ENCODE data around the gene TGFBR2.

Gene TGFBR2

GRCh38 chr3:30720586-30721313 lies 114.3 kb downstream of the TGFBR2 start:
- no peak for DNase-seq (ENCODE audit: low read depth)

GRCh38 chr3:30721314-30721634 lies 114.9 kb downstream of the TGFBR2 start:
- no peak for DNase-seq (ENCODE audit: low read depth)

DNA sequence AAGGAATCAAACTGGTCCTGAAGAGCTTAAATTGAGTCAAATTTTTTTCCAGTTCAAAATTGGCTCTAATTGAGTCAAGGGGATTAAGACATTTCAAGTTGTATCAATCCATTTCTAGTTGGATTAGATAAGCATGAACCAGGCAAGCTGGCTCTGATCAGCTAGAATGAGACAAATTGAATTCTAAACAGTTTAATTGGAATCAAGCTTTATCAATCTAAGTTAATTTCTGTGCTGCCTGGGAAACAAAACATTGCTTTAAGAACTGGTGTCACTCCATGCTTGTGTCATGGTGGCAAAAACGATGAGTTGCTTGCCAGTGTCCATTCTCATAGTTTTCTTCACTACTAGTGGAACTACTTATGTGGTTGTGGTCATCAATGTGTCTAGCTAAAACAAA lies 116.8 kb downstream of the TGFBR2 start:
- DNase-seq (ENCODE audit: low read depth): no peak

DNA sequence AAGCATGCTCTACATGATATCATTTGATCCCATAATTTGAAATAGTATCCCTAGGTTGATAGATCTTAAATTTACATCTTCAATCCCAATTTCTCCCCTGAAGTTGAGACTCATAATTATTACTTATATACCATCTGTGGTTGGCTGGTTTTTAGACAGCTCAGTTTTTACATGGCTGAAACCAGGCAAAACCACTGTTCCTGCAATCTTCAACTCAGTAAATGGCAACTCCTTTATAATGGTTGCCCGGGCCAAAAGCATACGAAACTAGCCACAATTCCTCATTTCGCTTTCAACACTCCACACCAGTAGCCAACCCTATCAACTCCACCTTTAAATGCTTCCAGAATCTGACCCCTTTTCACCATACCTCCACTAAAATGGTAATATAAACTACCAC lies 118.5 kb downstream of the TGFBR2 start:
- no peak for DNase-seq (ENCODE audit: low read depth)

DNA sequence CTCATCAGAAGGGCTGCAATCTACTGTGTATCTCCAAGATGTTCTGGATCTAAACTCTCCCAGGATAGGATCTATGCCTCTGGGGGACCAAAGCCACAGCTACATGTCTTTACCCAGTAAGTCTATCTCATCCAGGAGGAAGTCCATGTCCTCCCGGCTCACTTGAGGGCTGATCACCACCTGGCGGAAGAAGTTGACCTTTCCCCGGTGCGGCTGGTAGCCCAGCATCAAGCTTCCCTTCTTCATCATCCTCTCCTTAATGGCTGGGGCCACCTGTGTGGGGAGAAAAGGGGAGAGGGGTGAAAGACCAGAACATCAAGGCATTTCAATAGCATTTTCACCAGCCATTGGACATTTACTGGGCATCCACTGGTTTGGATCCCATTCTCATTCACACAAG lies 121.7 kb downstream of the TGFBR2 start:
- DNase-seq (ENCODE audit: low read depth): no peak

DNA sequence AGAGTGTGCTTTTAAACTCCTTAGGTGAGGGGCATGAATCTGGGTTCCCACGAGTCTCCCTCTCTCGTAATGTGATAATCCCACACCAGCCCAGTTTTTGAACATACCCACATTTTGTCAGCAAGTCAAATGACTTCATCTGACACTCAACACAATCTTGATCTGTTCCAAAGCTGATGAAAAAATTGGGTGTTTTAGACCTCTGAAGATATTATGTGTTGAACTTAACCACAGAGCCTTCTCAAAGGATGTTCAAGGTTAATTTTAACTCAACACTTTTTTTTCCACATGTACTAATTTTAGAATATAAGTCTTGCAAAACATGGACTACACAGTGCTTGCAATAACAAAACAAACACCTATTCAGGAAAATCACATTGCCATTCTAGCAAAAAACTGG lies 123.1 kb downstream of the TGFBR2 start:
- no peak for DNase-seq (ENCODE audit: low read depth)

- DNase-seq (ENCODE audit: low read depth): no peak
Measured at GRCh38 chr3:30729936-30730335, 123.5 kb downstream of the TGFBR2 start.

GRCh38 chr3:30730967-30731366 lies 124.6 kb downstream of the TGFBR2 start:
- DNase-seq (ENCODE audit: low read depth): no peak

DNA sequence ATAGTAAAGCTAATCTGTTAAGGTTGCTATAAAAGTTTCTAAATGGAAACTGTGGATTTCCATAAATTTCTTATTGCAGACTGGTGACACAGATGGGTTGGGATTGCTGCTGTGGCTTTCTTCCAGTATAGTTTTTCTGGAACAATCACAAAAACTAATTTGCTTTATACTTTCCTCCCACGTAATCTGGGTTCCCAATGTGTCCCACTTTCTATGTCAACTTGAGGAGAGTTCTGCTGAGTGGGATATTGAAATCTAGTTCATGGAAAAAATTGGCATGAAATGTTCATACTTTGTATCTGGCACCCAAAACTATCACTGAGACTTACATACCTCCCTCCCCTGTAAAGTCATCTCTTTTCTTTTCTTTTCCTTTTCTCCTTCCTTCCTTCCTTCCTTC lies 126.8 kb downstream of the TGFBR2 start:
- no peak for DNase-seq (ENCODE audit: low read depth)

- DNase-seq (ENCODE audit: low read depth): no peak
Measured at GRCh38 chr3:30733696-30734095, 127.3 kb downstream of the TGFBR2 start.

GRCh38 chr3:30737743-30738499 lies 131.5 kb downstream of the TGFBR2 start:
- no peak for DNase-seq (ENCODE audit: low read depth)

GRCh38 chr3:30738605-30739004 lies 132.2 kb downstream of the TGFBR2 start:
- DNase-seq (ENCODE audit: low read depth): no peak

DNA sequence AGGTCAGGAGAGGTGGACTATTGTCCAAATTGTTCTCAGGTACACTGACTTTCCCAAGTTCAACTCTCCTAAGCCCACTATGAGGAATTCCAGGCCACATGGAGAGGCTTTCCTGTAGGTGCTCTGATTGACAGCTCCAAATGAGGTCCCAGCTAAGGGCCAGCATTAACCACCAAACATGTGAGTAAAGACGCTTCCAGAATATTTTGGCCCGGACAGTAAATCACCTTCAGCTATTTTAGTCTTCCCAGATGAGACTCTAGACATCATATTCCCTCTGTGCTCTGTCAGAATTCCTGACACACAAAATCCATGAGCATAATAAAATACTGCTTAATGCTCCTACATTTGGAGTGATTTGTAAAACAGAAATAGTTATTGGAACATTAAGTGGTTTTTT lies 135.5 kb downstream of the TGFBR2 start:
- no peak for DNase-seq (ENCODE audit: low read depth)

DNA sequence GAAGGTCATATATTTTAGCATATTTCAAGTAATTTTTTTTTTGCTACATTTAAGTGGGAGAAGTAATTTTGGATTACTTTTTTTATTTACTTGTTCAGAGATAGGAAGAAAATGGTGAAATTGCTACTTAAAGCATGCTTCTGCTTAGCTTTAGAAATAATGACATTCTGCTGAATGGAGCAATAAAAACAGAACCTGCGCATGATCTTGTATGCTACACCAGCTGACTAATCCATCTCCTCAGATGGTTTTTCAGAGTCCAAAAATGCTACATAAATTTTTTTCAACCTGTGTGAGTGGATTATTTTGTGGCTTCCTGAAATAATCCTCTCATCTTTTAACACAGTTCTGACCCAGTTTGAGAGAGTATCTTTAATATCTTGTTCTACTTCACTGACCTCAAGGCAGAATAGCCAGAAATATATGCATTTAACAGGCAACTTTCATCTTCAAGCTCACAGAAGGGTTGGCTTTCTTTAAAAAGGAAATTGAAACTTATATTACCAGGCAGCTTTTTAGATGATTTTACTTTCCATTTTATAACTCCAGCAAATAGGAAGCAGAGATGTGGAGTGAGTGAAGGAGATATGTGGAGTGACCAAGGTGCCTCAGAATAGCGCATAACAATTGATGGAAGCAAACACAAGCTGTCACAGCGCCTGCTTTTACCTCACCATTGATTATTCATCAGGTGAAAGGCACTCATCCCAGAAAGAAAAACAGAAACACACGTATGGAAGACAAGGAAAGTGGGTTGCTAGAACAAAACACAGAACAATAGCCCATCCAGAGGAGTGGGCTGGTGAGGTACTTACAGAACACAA lies 136.6 kb downstream of the TGFBR2 start:
- no peak for DNase-seq (ENCODE audit: low read depth)
